ENCODE results near the gene FAM168A.
A peak's percentile ranks its signal among the peaks of the same experiment; 100 is the strongest.

FAM168A gene

GRCh38 chr11:73360743-73361369, 237.1 kb downstream of the FAM168A start:
- DNase-seq: no peak

- DNase-seq: no peak
These were observed 237.8 kb downstream of the FAM168A start for GRCh38 chr11:73359930-73360742.

GRCh38 chr11:73359341-73359740, 238.6 kb downstream of the FAM168A start:
- no peak for DNase-seq

GRCh38 chr11:73358071-73358470, 239.8 kb downstream of the FAM168A start:
- DNase-seq: no peak

- DNase-seq: no peak
These were observed 240.7 kb downstream of the FAM168A start for GRCh38 chr11:73356979-73357860.

GRCh38 chr11:73355109-73355508, 242.8 kb downstream of the FAM168A start:
- DNase-seq: no peak

- no peak for DNase-seq
These were observed 244.5 kb downstream of the FAM168A start for GRCh38 chr11:73353422-73353821.

GRCh38 chr11:73350908-73351636, 246.8 kb downstream of the FAM168A start:
- peak; percentile 39 to 47 for DNase-seq

All from stimulated activated CD4-positive, alpha-beta T cell treated with anti-CD3 and anti-CD28 coated beads, Interleukin-2, amount 100 ng/mL, for 48 hours (primary cell).